Liver (tissue), 9 donors: Measurements from ENCODE around the gene ACOT12. TPM values are rescaled to one million over a fixed set of nuclear protein-coding genes. Genes with fewer than 3 reads are reported as not detected.
A peak's percentile ranks its signal among the peaks of the same experiment; 100 is the strongest.

Source experiments
- DNase-seq: peaks from one replicate; pipeline ENCODE4 v3.0.0-alpha.2; 2017; ENCODE audit warnings: low spot score
- H3K27ac ChIP-seq, 2 donors: one replicate each; pipeline ENCODE4 v1.7.0; 2013; ENCODE audit warnings: inconsistent platforms in 2 of 2, low read length in 2 of 2, control low read depth in 1 of 2, low read depth in 1 of 2, mild to moderate bottlenecking in 1 of 2
- H3K27me3 ChIP-seq, 4 donors: one replicate each; pipeline versions ENCODE4 v1.6.1 to v1.7.0; 2013; ENCODE audit warnings: low read length in 3 of 4, inconsistent platforms in 1 of 4, mild to moderate bottlenecking in 1 of 4, moderate library complexity in 1 of 4; ENCODE audit not compliant: control insufficient read depth in 4 of 4, insufficient read depth in 4 of 4
- H3K36me3 ChIP-seq, 4 donors: one replicate each; pipeline versions ENCODE4 v1.6.1 to v1.7.0; 2013; ENCODE audit warnings: low read length in 3 of 4, mild to moderate bottlenecking in 3 of 4, low read depth in 1 of 4, moderate library complexity in 1 of 4; ENCODE audit not compliant: control insufficient read depth in 4 of 4, insufficient read depth in 3 of 4
- H3K4me1 ChIP-seq, 4 donors: one replicate each; pipeline versions ENCODE4 v1.6.1 to v1.7.0; 2013; ENCODE audit warnings: low read length in 3 of 4, mild to moderate bottlenecking in 3 of 4, moderate library complexity in 1 of 4; ENCODE audit not compliant: control insufficient read depth in 4 of 4, insufficient read depth in 4 of 4
- H3K4me3 ChIP-seq, 3 donors: one replicate each; pipeline versions ENCODE4 v1.6.1 to v1.7.0; 2013; ENCODE audit warnings: low read length in 3 of 3, control low read depth in 1 of 3, low read depth in 1 of 3, mild to moderate bottlenecking in 1 of 3
- H3K9ac ChIP-seq, 2 donors: one replicate each; pipeline ENCODE4 v1.7.0; 2013; ENCODE audit warnings: low read length in 2 of 2, mild to moderate bottlenecking in 2 of 2, moderate library complexity in 2 of 2, control low read depth in 1 of 2, low read depth in 1 of 2
- H3K9me3 ChIP-seq, 4 donors: one replicate each; pipeline versions ENCODE4 v1.6.1 to v1.7.0; 2013; ENCODE audit warnings: low read length in 3 of 4; ENCODE audit not compliant: control insufficient read depth in 4 of 4
- CTCF ChIP-seq: fragments of 150-350 bp; IDR thresholded peaks from 2 replicates; pipeline ENCODE4 v1.5.1; 2017; ENCODE audit warnings: improper control_type of control experiment, low read depth, low read length; ENCODE audit not compliant: missing input control
- EGR1 ChIP-seq, 2 donors: IDR thresholded peaks; 2 replicates each; pipeline ENCODE4 v1.6.1; 2016 to 2018; ENCODE audit warnings: antibody characterized with exemption in 2 of 2, low read depth in 2 of 2
- FOXA1 ChIP-seq: IDR thresholded peaks from 2 replicates; pipeline ENCODE4 v1.6.1; 2016; ENCODE audit warnings: antibody characterized with exemption
- FOXA2 ChIP-seq: IDR thresholded peaks from 2 replicates; pipeline ENCODE4 v1.6.1; 2016; ENCODE audit warnings: antibody characterized with exemption
- GABPA ChIP-seq, 2 donors: IDR thresholded peaks in 1 of 2; conservative IDR thresholded peaks in 1 of 2; 2 replicates each; pipeline ENCODE4 v1.6.1; 2016; ENCODE audit warnings: antibody characterized with exemption in 2 of 2, mild to moderate bottlenecking in 1 of 2, moderate library complexity in 1 of 2
- HNF4A ChIP-seq, 2 donors: conservative IDR thresholded peaks; 2 replicates each; pipeline ENCODE4 v1.6.1; 2016; ENCODE audit warnings: antibody characterized with exemption in 2 of 2, mild to moderate bottlenecking in 2 of 2
- HNF4G ChIP-seq: IDR thresholded peaks from 2 replicates; pipeline ENCODE4 v1.6.1; 2016; ENCODE audit warnings: antibody characterized with exemption
- JUND ChIP-seq, 2 donors: IDR thresholded peaks; 2 replicates each; pipeline ENCODE4 v1.6.1; 2016; ENCODE audit warnings: antibody characterized with exemption in 2 of 2
- MAX ChIP-seq: IDR thresholded peaks from 2 replicates; pipeline ENCODE4 v1.6.1; 2016; ENCODE audit warnings: antibody characterized with exemption
- NR2F2 ChIP-seq: IDR thresholded peaks from 2 replicates; pipeline ENCODE4 v1.6.1; 2016; ENCODE audit warnings: antibody characterized with exemption
- RAD21 ChIP-seq, 2 donors: IDR thresholded peaks; 2 replicates each; pipeline ENCODE4 v1.6.1; 2016; ENCODE audit warnings: antibody characterized with exemption in 2 of 2, mild to moderate bottlenecking in 2 of 2
- REST ChIP-seq: IDR thresholded peaks from 2 replicates; pipeline ENCODE4 v1.6.1; 2016; ENCODE audit warnings: antibody characterized with exemption, mild to moderate bottlenecking
- RXRA ChIP-seq, 2 donors: IDR thresholded peaks; 2 replicates each; pipeline ENCODE4 v1.6.1; 2017 to 2018; ENCODE audit warnings: antibody characterized with exemption in 2 of 2, mild to moderate bottlenecking in 1 of 2
- SP1 ChIP-seq: IDR thresholded peaks from 2 replicates; pipeline ENCODE4 v1.6.1; 2018; ENCODE audit warnings: antibody characterized with exemption, mild to moderate bottlenecking
- TAF1 ChIP-seq: conservative IDR thresholded peaks from 2 replicates; pipeline ENCODE4 v1.6.1; 2016; ENCODE audit warnings: antibody characterized with exemption, mild to moderate bottlenecking
- YY1 ChIP-seq: IDR thresholded peaks from 2 replicates; pipeline ENCODE4 v1.6.1; 2016; ENCODE audit warnings: antibody characterized with exemption, mild to moderate bottlenecking
- ZBTB33 ChIP-seq: IDR thresholded peaks from 2 replicates; pipeline ENCODE4 v1.6.1; 2016; ENCODE audit warnings: antibody characterized with exemption
- WGBS: extraction: QIAGEN DNeasy Blood & Tissue Kit; methylation state at CpG from one replicate; pipeline ENCODE4 v1.1.7; 2013; 5-methylcytosine and 5-hydroxymethylcytosine counted together
- polyA plus RNA-seq, 2 donors: library from polyadenylated mRNA; stranded (reverse) in 1 of 2; unstranded in 1 of 2; fragments of 200-250 nt in 1 of 2; fragments of >200 nt in 1 of 2; fragmentation: Nextera tagmentation in 1 of 2; extraction: Ambion mirVana in 1 of 2; gene quantifications; one replicate each; pipeline versions ENCODE4 v1.2.1 to v1.2.3, GENCODE V29; 2013 to 2015
- total RNA-seq, 2 donors: library from RNA; depleted of rRNA; stranded (reverse); fragments of >200 nt; gene quantifications; one replicate each; pipeline ENCODE4 v1.2.3, GENCODE V29; 2014
- donor health status: healthy.
- donor health status: healthy.
- donor health status: healthy.
- donor health status: healthy.
- donor health status: healthy.

Gene ACOT12
- total and polyA plus RNA-seq, 4 donors = 16.9 to 76.4 (median 38.8) TPM

- DNase-seq = no peak
- Histone ChIP-seq H3K36me3 (peaks cover 0 to 5% (median 1%) of the 10 kb centered on the region in 4 donors), H3K27me3 (no peaks in the 10 kb centered on the region), H3K4me1 (peaks cover 0 to 15% (median 3%) of the 10 kb centered on the region in 4 donors), H3K27ac (peak overlapping the region in 1 of 2 donors; percentile 28), H3K9me3 (no peaks in the 10 kb centered on the region), H3K4me3 (no peak overlapping the region), H3K9ac (no peak overlapping the region)
- TF ChIP-seq REST (no peak), RXRA (IDR thresholded peaks at IDR 0.05) (no peak), YY1 (peak; percentile 65), HNF4G (no peak), NR2F2 (no peak), RAD21 (IDR thresholded peaks at IDR 0.05) (no peak), SP1 (peak; percentile 10), MAX (peak; percentile 41), CTCF (no peak), GABPA (IDR thresholded peaks at IDR 0.05 in 1 of 2, conservative IDR thresholded peaks at IDR 0.05 in 1 of 2) (no peak), JUND (IDR thresholded peaks at IDR 0.05) (no peak), ZBTB33 (no peak), FOXA1 (no peak), TAF1 (no peak), HNF4A (conservative IDR thresholded peaks at IDR 0.05) (peak in 1 of 2 donors; percentile 5), FOXA2 (peak; percentile 67)
- 98% methylated on average over 2 of the region's 2 CpGs for WGBS
These were observed 22.5 kb downstream of the ACOT12 start for GRCh38 chr5:81371354-81371876.

GRCh38 chr5:81370912-81371311, 23.0 kb downstream of the ACOT12 start:
- no peak overlapping the region for H3K4me3 ChIP-seq
- no peak for DNase-seq
- H3K36me3 ChIP-seq = peaks cover 0 to 5% (median 1%) of the 10 kb centered on the region in 4 donors
- no peaks in the 10 kb centered on the region for H3K27me3 ChIP-seq
- TF ChIP-seq EGR1 (IDR thresholded peaks at IDR 0.05; ENCODE audit: low read depth in 2 of 2) (no peak), RXRA (IDR thresholded peaks at IDR 0.05) (no peak), JUND (IDR thresholded peaks at IDR 0.05) (no peak), FOXA2 (no peak), GABPA (IDR thresholded peaks at IDR 0.05 in 1 of 2, conservative IDR thresholded peaks at IDR 0.05 in 1 of 2) (no peak), NR2F2 (no peak), YY1 (no peak), FOXA1 (no peak), REST (no peak), ZBTB33 (no peak), SP1 (no peak), HNF4A (conservative IDR thresholded peaks at IDR 0.05) (no peak)
- H3K9ac ChIP-seq = no peak overlapping the region
- peaks cover 0 to 15% (median 5%) of the 10 kb centered on the region in 4 donors for H3K4me1 ChIP-seq
- peak overlapping the region in 1 of 2 donors; percentile 28 for H3K27ac ChIP-seq
- H3K9me3 ChIP-seq = no peaks in the 10 kb centered on the region
